ENCODE measurements around the gene TACR2.

- TF ChIP-seq CTCF (conservative IDR thresholded peaks at IDR 0.05 in 1 of 2, IDR thresholded peaks at IDR 0.05 in 1 of 2; ENCODE audit: extremely low read depth in 1 of 2, insufficient read depth in 1 of 2, low read depth in 1 of 2, low read length in 2 of 2), result no peak
- TF ChIP-seq EZH2 (IDR thresholded peaks at IDR 0.05; ENCODE audit: borderline replicate concordance, low read length), result no peak
These were observed 41.8 kb upstream of the TACR2 start for GRCh38 chr10:69458430-69459100.

Data from mammary epithelial cell (primary cell).